C4-2B (cell line): Measurements from ENCODE around the gene CACNA1G.

Experiments used
- H3K27ac ChIP-seq: fragments of 450-650 bp; 2 replicates; pipeline ENCODE4 v1.5.1; 2017
- CTCF ChIP-seq: fragments of 450-650 bp; conservative IDR thresholded peaks from 2 replicates; pipeline ENCODE4 v1.5.1; 2017; ENCODE audit warnings: mild to moderate bottlenecking
- ZFX ChIP-seq: fragments of 450-650 bp; IDR thresholded peaks from 2 replicates; pipeline ENCODE4 v1.6.1; 2017

CACNA1G gene

DNA sequence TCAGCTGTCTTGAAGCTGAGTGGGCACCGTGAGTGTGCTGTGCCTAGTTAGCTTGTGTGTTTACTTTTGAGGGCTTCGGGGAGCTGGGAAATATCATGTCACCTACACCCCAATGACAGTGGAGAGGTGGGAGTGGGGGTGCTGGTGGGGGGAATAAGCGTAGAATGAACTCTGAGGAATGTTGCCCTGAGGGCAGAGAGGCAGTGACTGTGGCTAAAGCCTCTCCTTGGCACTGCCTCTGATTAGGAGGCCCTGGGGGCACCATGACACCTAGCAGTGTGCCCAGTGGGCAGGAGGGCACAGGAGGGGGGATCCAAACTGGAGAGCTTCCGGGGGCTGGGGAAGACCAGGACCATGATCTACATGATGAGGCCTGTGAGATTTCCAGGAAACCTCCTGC lies 24.8 kb downstream of the CACNA1G start:
- no peak overlapping the region for H3K27ac ChIP-seq
- TF ChIP-seq ZFX = no peak

- no peak overlapping the region for H3K27ac ChIP-seq
- TF ChIP-seq CTCF (no peak), ZFX (no peak)
Observed at GRCh38 chr17:50585891-50586290, 25.4 kb downstream of the CACNA1G start.

DNA sequence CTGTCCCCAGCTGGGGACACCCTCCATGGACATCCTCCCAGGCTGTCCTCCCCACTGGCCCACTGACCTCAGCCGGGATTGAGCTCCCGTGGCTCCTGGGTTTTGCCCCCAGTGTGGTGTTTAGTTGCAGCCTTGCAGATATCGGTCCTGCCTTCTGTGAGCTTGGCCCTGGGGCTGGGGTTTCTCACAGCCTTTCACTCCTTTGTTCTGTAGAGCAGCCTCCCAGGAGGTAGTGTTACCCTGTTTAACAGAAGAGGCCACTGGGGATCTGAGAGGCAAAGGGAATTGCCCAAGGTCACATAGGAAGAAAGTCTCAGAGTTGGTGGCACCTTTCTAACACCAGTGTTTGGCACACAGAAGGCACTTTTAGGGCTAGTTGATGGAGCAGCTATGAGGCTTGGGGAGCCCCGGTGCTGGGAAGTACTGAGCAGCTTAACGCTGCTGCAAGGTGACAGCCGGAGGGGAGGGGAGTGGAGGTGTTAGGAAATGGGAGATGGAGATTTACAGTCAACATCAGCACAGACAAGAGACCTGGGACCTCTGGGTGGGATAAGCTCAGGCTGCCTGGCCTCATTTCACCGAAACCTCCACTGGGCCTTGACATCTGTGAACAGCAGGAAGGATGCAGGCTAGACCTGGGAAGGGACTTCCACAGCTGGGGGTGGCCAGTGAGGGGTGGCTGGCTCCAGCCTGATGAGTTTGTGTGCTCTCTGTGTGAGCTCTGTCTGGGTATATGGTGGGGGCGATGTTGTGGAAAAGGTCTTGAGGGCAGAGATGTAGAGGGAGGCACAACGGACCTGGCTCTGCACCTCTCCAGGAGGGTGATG lies 26.1 kb downstream of the CACNA1G start:
- TF ChIP-seq CTCF = no peak
- no peak for TF ChIP-seq ZFX
- H3K27ac ChIP-seq = no peak overlapping the region

- TF ChIP-seq ZFX (no peak), CTCF (no peak)
Observed at GRCh38 chr17:50587571-50587970, 27.1 kb downstream of the CACNA1G start.

GRCh38 chr17:50588391-50589049 lies 28.0 kb downstream of the CACNA1G start:
- no peak overlapping the region for H3K27ac ChIP-seq
- no peak for TF ChIP-seq CTCF
- no peak for TF ChIP-seq ZFX

More at GRCh38 chr17:50587571-50587970, 27.1 kb downstream of the CACNA1G start:
- no peak overlapping the region for H3K27ac ChIP-seq

- H3K27ac ChIP-seq = no peak overlapping the region
- TF ChIP-seq ZFX = no peak
- no peak for TF ChIP-seq CTCF
Observed at GRCh38 chr17:50589095-50589705, 28.7 kb downstream of the CACNA1G start.

DNA sequence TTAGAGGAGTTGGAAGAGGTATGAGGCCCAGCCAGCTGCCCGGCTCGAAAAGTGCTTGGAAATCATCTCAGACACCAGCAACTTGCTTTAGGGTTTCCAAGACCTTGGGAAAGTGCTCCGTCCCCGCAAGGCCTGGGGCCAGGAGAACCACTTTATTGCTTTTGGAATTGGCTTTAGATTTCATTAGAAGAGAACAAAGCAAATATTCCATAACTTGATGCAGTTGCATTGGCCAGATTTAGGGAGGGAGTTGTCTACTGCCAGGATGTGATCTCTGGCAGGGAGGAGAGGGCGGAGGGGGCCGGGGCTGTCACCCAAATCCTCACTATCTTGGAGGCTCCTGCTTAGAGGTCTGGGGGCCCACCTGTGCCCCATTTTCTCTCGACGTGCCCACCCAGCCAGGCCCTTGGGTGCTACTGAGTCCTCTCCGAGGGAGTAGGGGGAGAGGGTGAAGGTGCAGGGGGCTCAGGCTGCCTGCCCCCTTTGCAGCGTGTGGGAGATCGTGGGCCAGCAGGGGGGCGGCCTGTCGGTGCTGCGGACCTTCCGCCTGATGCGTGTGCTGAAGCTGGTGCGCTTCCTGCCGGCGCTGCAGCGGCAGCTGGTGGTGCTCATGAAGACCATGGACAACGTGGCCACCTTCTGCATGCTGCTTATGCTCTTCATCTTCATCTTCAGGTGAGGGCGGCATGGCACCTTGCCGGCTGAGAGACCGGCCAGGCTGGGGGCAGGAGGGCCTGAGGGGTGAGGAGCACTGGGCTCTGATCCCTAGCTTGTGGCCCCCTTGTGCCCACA lies 30.6 kb downstream of the CACNA1G start:
- peak overlapping the region; percentile 2; the same call in 1 of the 2 replicates for H3K27ac ChIP-seq
- no peak for TF ChIP-seq ZFX
- TF ChIP-seq CTCF = no peak
